Dendritic cell treated with granulocyte-macrophage colony-stimulating factor and Interleukin-4, amounts not matched to agents 40 ng/mL and 50 ng/mL, for 4 days (primary cell): Measurements from ENCODE around the gene KIF14.
A peak's percentile ranks its signal among the peaks of the same experiment; 100 is the strongest.
"Not testable (repeated sequence)": the region's sequence is repeated elsewhere in the genome, so short reads cannot be mapped to it uniquely, and the experiment has no call there.

Source experiments
- H3K27ac Mint-ChIP-seq: one replicate; pipeline ENCODE4 v1.8.0; 2022; ENCODE audit warnings: mild to moderate bottlenecking, mixed read lengths
- H3K27me3 Mint-ChIP-seq: one replicate; pipeline ENCODE4 v1.8.0; 2022; ENCODE audit warnings: mild to moderate bottlenecking, mixed read lengths
- H3K36me3 Mint-ChIP-seq: one replicate; pipeline ENCODE4 v1.8.0; 2022; ENCODE audit warnings: low read depth, mixed read lengths
- H3K4me1 Mint-ChIP-seq: one replicate; pipeline ENCODE4 v1.8.0; 2022; ENCODE audit warnings: low read depth, mixed read lengths
- H3K4me3 Mint-ChIP-seq: one replicate; pipeline ENCODE4 v1.8.0; 2022; ENCODE audit warnings: mild to moderate bottlenecking, moderate library complexity, mixed read lengths
- H3K9me3 Mint-ChIP-seq: one replicate; pipeline ENCODE4 v1.8.0; 2022; ENCODE audit warnings: mixed read lengths
- intact Hi-C: fragments of 100-400 bp; cut with micrococcal nuclease; formaldehyde crosslinking; loops from one replicate; pipeline ENCODE4 v1.15.0; 2022

The KIF14 gene

GRCh38 chr1:200644021-200644420, 23.5 kb upstream of the KIF14 start:
- peaks cover 31% of the 10 kb centered on the region for H3K4me1 Mint-ChIP-seq
- intact Hi-C loops, result no loop called here
- H3K36me3 Mint-ChIP-seq, result peaks cover 21% of the 10 kb centered on the region
- no peak overlapping the region for H3K27ac Mint-ChIP-seq
- no peaks in the 10 kb centered on the region for H3K9me3 Mint-ChIP-seq
- no peak overlapping the region for H3K4me3 Mint-ChIP-seq
- no peaks in the 10 kb centered on the region for H3K27me3 Mint-ChIP-seq

- Mint-ChIP-seq H3K27ac (peak overlapping the region; percentile 86), H3K27me3 (no peaks in the 10 kb centered on the region), H3K4me1 (peaks cover 44% of the 10 kb centered on the region), H3K36me3 (peaks cover 9% of the 10 kb centered on the region), H3K4me3 (peak overlapping the region; percentile 5), H3K9me3 (no peaks in the 10 kb centered on the region)
- intact Hi-C loops, result loop anchor here (2.0 kb wide), 1 partner anchor 22 kb away; the partner anchor contains the start of gene KIF14
Observed at GRCh38 chr1:200642481-200642880, 21.9 kb upstream of the KIF14 start.

- intact Hi-C loops, result loop anchor here (1.0 kb wide), 2 partner anchors 13 to 28 kb away; partner anchors contain the start of gene DDX59
- H3K4me3 Mint-ChIP-seq, result no peak overlapping the region
- no peaks in the 10 kb centered on the region for H3K27me3 Mint-ChIP-seq
- no peaks in the 10 kb centered on the region for H3K36me3 Mint-ChIP-seq
- H3K4me1 Mint-ChIP-seq, result peaks cover 36% of the 10 kb centered on the region
- peak overlapping the region; percentile 84 for H3K27ac Mint-ChIP-seq
- H3K9me3 Mint-ChIP-seq, result no peaks in the 10 kb centered on the region
Observed at GRCh38 chr1:200640963-200641401, 20.4 kb upstream of the KIF14 start.

- intact Hi-C loops, result loop anchor here (1.0 kb wide), 2 partner anchors 12 to 29 kb away; partner anchors contain the start of gene DDX59
- no peaks in the 10 kb centered on the region for H3K36me3 Mint-ChIP-seq
- H3K27ac Mint-ChIP-seq, result peak overlapping the region; percentile 84
- no peaks in the 10 kb centered on the region for H3K27me3 Mint-ChIP-seq
- H3K4me3 Mint-ChIP-seq, result no peak overlapping the region
- no peaks in the 10 kb centered on the region for H3K9me3 Mint-ChIP-seq
- H3K4me1 Mint-ChIP-seq, result peaks cover 36% of the 10 kb centered on the region
Observed at GRCh38 chr1:200640373-200640962, 19.9 kb upstream of the KIF14 start.

- intact Hi-C loops, result no loop called here
- peak overlapping the region; percentile 84 for H3K27ac Mint-ChIP-seq
- H3K4me1 Mint-ChIP-seq, result peaks cover 38% of the 10 kb centered on the region
- H3K4me3 Mint-ChIP-seq, result no peak overlapping the region
- H3K36me3 Mint-ChIP-seq, result no peaks in the 10 kb centered on the region
- no peaks in the 10 kb centered on the region for H3K9me3 Mint-ChIP-seq
- no peaks in the 10 kb centered on the region for H3K27me3 Mint-ChIP-seq
Observed at GRCh38 chr1:200638073-200638472, 17.5 kb upstream of the KIF14 start.

GRCh38 chr1:200636681-200637080, 16.1 kb upstream of the KIF14 start:
- intact Hi-C loops, result no loop called here
- Mint-ChIP-seq H3K4me1 (peaks cover 28% of the 10 kb centered on the region), H3K27me3 (no peaks in the 10 kb centered on the region), H3K4me3 (no peak overlapping the region), H3K36me3 (no peaks in the 10 kb centered on the region), H3K27ac (no peak overlapping the region), H3K9me3 (no peaks in the 10 kb centered on the region)

- no peaks in the 10 kb centered on the region for H3K9me3 Mint-ChIP-seq
- H3K27me3 Mint-ChIP-seq, result peaks cover 4% of the 10 kb centered on the region
Observed at GRCh38 chr1:200634261-200635122, 13.9 kb upstream of the KIF14 start.

GRCh38 chr1:200631375-200631774, 10.8 kb upstream of the KIF14 start:
- H3K36me3 Mint-ChIP-seq, result no peaks in the 10 kb centered on the region

More at GRCh38 chr1:200634261-200635122, 13.9 kb upstream of the KIF14 start:
- Mint-ChIP-seq H3K4me1 (peaks cover 27% of the 10 kb centered on the region), H3K4me3 (no peak overlapping the region), H3K36me3 (no peaks in the 10 kb centered on the region), H3K27ac (no peak overlapping the region)
- intact Hi-C loops, result no loop called here

GRCh38 chr1:200630515-200630899, 10.0 kb upstream of the KIF14 start:
- H3K36me3 Mint-ChIP-seq, H3K27ac Mint-ChIP-seq, H3K27me3 Mint-ChIP-seq, H3K9me3 Mint-ChIP-seq, H3K4me3 Mint-ChIP-seq, intact Hi-C loops: not testable (repeated sequence)
- peaks cover 38% of the 10 kb centered on the region for H3K4me1 Mint-ChIP-seq

More at GRCh38 chr1:200631375-200631774, 10.8 kb upstream of the KIF14 start:
- H3K4me1 Mint-ChIP-seq, result peaks cover 38% of the 10 kb centered on the region
- H3K4me3 Mint-ChIP-seq, result no peak overlapping the region
- peaks cover 4% of the 10 kb centered on the region for H3K27me3 Mint-ChIP-seq
- intact Hi-C loops, result no loop called here
- H3K27ac Mint-ChIP-seq, result no peak overlapping the region
- no peaks in the 10 kb centered on the region for H3K9me3 Mint-ChIP-seq

- H3K36me3 Mint-ChIP-seq, result no peaks in the 10 kb centered on the region
- peaks cover 38% of the 10 kb centered on the region for H3K4me1 Mint-ChIP-seq
- intact Hi-C loops, result no loop called here
- H3K4me3 Mint-ChIP-seq, result no peak overlapping the region
- peaks cover 4% of the 10 kb centered on the region for H3K27me3 Mint-ChIP-seq
- H3K9me3 Mint-ChIP-seq, result no peaks in the 10 kb centered on the region
- H3K27ac Mint-ChIP-seq, result peak overlapping the region; percentile 60
Observed at GRCh38 chr1:200629876-200630514, 9.4 kb upstream of the KIF14 start.

GRCh38 chr1:200628223-200628881, 7.8 kb upstream of the KIF14 start:
- Mint-ChIP-seq H3K27ac (peak overlapping the region; percentile 95), H3K4me3 (peak overlapping the region; percentile 55), H3K4me1 (peaks cover 30% of the 10 kb centered on the region), H3K9me3 (no peaks in the 10 kb centered on the region), H3K36me3 (no peaks in the 10 kb centered on the region), H3K27me3 (peaks cover 4% of the 10 kb centered on the region)
- intact Hi-C loops, result loop anchor here (1.0 kb wide), 1 partner anchor 12 kb away; no protein-coding TSS in a partner anchor

GRCh38 chr1:200627575-200628222, 7.1 kb upstream of the KIF14 start:
- Mint-ChIP-seq H3K9me3 (no peaks in the 10 kb centered on the region), H3K36me3 (no peaks in the 10 kb centered on the region), H3K4me1 (peaks cover 30% of the 10 kb centered on the region), H3K27ac (peak overlapping the region; percentile 95), H3K4me3 (peak overlapping the region; percentile 55), H3K27me3 (peaks cover 4% of the 10 kb centered on the region)
- intact Hi-C loops, result loop anchor here (1.0 kb wide), 1 partner anchor 13 kb away; no protein-coding TSS in a partner anchor

GRCh38 chr1:200626853-200627534, 6.4 kb upstream of the KIF14 start:
- Mint-ChIP-seq H3K4me3 (no peak overlapping the region), H3K9me3 (no peaks in the 10 kb centered on the region), H3K27me3 (peaks cover 4% of the 10 kb centered on the region), H3K36me3 (no peaks in the 10 kb centered on the region), H3K4me1 (peaks cover 30% of the 10 kb centered on the region), H3K27ac (peak overlapping the region; percentile 95)
- intact Hi-C loops, result no loop called here
